Right renal cortex interstitium (tissue), 3 donors: ENCODE results near the gene FRMPD1. TPM values are rescaled to one million over a fixed set of nuclear protein-coding genes. Genes with fewer than 3 reads are reported as not detected.
"Not testable (repeated sequence)": the region's sequence is repeated elsewhere in the genome, so short reads cannot be mapped to it uniquely, and the experiment has no call there.

Source experiments
- DNase-seq, 3 donors: peaks; one replicate each; pipeline ENCODE4 v3.0.0-alpha.2; 2013; ENCODE audit warnings: low read depth in 3 of 3, low spot score in 2 of 3
- polyA plus RNA-seq, 3 donors: library from polyadenylated mRNA; unstranded; fragments of 120-200 nt; gene quantifications; one replicate each; pipeline ENCODE4 v1.2.1, GENCODE V29; 2013; ENCODE audit not compliant: insufficient read length in 3 of 3

FRMPD1 gene
- polyA plus RNA-seq, 3 donors, result 0.68 to 0.89 (median 0.81) TPM

- DNase-seq, result not testable (repeated sequence)
Observed at GRCh38 chr9:37765263-37765662, 114.5 kb downstream of the FRMPD1 start.

GRCh38 chr9:37769306-37769705 is 118.6 kb downstream of the FRMPD1 start:
- DNase-seq, result no peak

GRCh38 chr9:37769995-37770394 is 119.2 kb downstream of the FRMPD1 start:
- no peak for DNase-seq

- DNase-seq, result no peak
Observed at GRCh38 chr9:37775216-37775919, 124.6 kb downstream of the FRMPD1 start.

GRCh38 chr9:37776328-37776727 is 125.6 kb downstream of the FRMPD1 start:
- no peak for DNase-seq

- DNase-seq, result no peak
Observed at GRCh38 chr9:37778534-37778933, 127.8 kb downstream of the FRMPD1 start.

- no peak for DNase-seq
Observed at GRCh38 chr9:37784291-37784615, 133.5 kb downstream of the FRMPD1 start.

GRCh38 chr9:37784616-37785483 is 134.1 kb downstream of the FRMPD1 start, which contains the start of gene EXOSC3:
TSS of gene EXOSC3 (minus strand) at chr9:37785064. CDS start at chr9:37785044, 20 bp downstream.
- peak; percentile 78 to 84 (median 78) for DNase-seq

GRCh38 chr9:37787059-37787458 is 136.3 kb downstream of the FRMPD1 start:
- DNase-seq, result no peak

- DNase-seq, result no peak
Observed at GRCh38 chr9:37788332-37788731, 137.6 kb downstream of the FRMPD1 start.

GRCh38 chr9:37790096-37790495 is 139.3 kb downstream of the FRMPD1 start:
- no peak for DNase-seq

- DNase-seq, result no peak
Observed at GRCh38 chr9:37792122-37792521, 141.4 kb downstream of the FRMPD1 start.

- DNase-seq, result no peak
Observed at GRCh38 chr9:37796232-37796631, 145.5 kb downstream of the FRMPD1 start.

Other genes starting within 250 kb of the FRMPD1 start
- gene GRHPR, start 228.3 kb upstream of the FRMPD1 start, polyA plus RNA-seq, result 100 to 1,000 TPM; 124 to 146 (median 132) TPM
- gene ZBTB5, start 185.5 kb upstream of the FRMPD1 start, polyA plus RNA-seq, result 10 to 100 TPM; 32.3 to 33.6 (median 32.4) TPM
- 10 to 100 TPM; 24.2 to 27.4 (median 25.0) TPM for gene POLR1E, start 165.0 kb upstream of the FRMPD1 start, polyA plus RNA-seq
- 10 to 100 TPM; 11.8 to 13.3 (median 12.9) TPM for gene FBXO10, start 74.6 kb upstream of the FRMPD1 start, polyA plus RNA-seq
- gene TOMM5, start 58.4 kb upstream of the FRMPD1 start, polyA plus RNA-seq, result 100 to 1,000 TPM; 123 to 136 (median 134) TPM
- 10 to 100 TPM; 14.1 to 14.7 (median 14.5) TPM for gene TRMT10B, start 102.9 kb downstream of the FRMPD1 start, polyA plus RNA-seq
- 10 to 100 TPM; 37.9 to 44.1 (median 40.7) TPM for gene EXOSC3, start 134.1 kb downstream of the FRMPD1 start, polyA plus RNA-seq
- 10 to 100 TPM; 34.0 to 38.4 (median 36.3) TPM for gene DCAF10, start 149.8 kb downstream of the FRMPD1 start, polyA plus RNA-seq